HepG2 (cell line): ENCODE measurements around the gene ZMYND8. TPM values are rescaled to one million over a fixed set of nuclear protein-coding genes. Genes with fewer than 3 reads are reported as not detected.

ENCODE experiments used
- GABPA ChIP-seq, 2 experiments: IDR thresholded peaks; 2 replicates each; pipeline ENCODE4 v1.6.1; 2011 to 2016; ENCODE audit warnings: low read depth in 2 of 2, low read length in 1 of 2, missing biosample characterization in 1 of 2, missing genetic modification characterization in 1 of 2
- HCFC1 ChIP-seq: fragments of 150-350 bp; IDR thresholded peaks from 2 replicates; pipeline ENCODE4 v1.6.1; 2014; ENCODE audit warnings: low read depth, low read length
- HNF4A ChIP-seq: sonication (generic); formaldehyde crosslinking; IDR thresholded peaks from 2 replicates; pipeline ENCODE4 v1.4.0; 2020; ENCODE audit warnings: missing genetic modification reagents
- MIXL1 ChIP-seq: IDR thresholded peaks from 2 replicates; pipeline ENCODE4 v1.6.1; 2016
- ONECUT2 ChIP-seq: sonication (generic); formaldehyde crosslinking; IDR thresholded peaks from 2 replicates; pipeline ENCODE4 v1.4.0; 2020; ENCODE audit warnings: missing genetic modification reagents
- POLR2G ChIP-seq: fragments of 200-400 bp; formaldehyde crosslinking; IDR thresholded peaks from 2 replicates; pipeline ENCODE4 v1.6.1; 2018; ENCODE audit warnings: mild to moderate bottlenecking, low read depth, low read length, moderate library complexity
- SAP130 ChIP-seq: IDR thresholded peaks from 2 replicates; pipeline ENCODE4 v1.6.1; 2016; ENCODE audit warnings: low read depth
- STAT6 ChIP-seq: sonication (generic); formaldehyde crosslinking; IDR thresholded peaks from 2 replicates; pipeline ENCODE4 v1.4.0; 2020; ENCODE audit warnings: missing genetic modification reagents, mild to moderate bottlenecking, borderline replicate concordance
- TBX3 ChIP-seq: fragments of 450-650 bp; IDR thresholded peaks from 2 replicates; pipeline ENCODE4 v1.6.1; 2017; ENCODE audit warnings: antibody characterized with exemption, mild to moderate bottlenecking, inconsistent platforms, borderline replicate concordance
- TFDP2 ChIP-seq: sonication (generic); formaldehyde crosslinking; IDR thresholded peaks from 2 replicates; pipeline ENCODE4 v1.4.0; 2020; ENCODE audit warnings: missing genetic modification reagents
- ZNF230 ChIP-seq: sonication (generic); formaldehyde crosslinking; IDR thresholded peaks from 2 replicates; pipeline ENCODE4 v1.4.0; 2020; ENCODE audit warnings: mild to moderate bottlenecking, missing genetic modification reagents
- ZNF281 ChIP-seq: sonication (generic); formaldehyde crosslinking; IDR thresholded peaks from 2 replicates; pipeline ENCODE4 v1.4.0; 2020; ENCODE audit warnings: missing genetic modification reagents, borderline replicate concordance
- ZNF333 ChIP-seq: sonication (generic); formaldehyde crosslinking; IDR thresholded peaks from 2 replicates; pipeline ENCODE4 v1.4.0; 2020; ENCODE audit warnings: mild to moderate bottlenecking, missing genetic modification reagents, borderline replicate concordance
- ZNF687 ChIP-seq: sonication (generic); formaldehyde crosslinking; IDR thresholded peaks from 2 replicates; pipeline ENCODE4 v1.5.1; 2020; ENCODE audit warnings: mild to moderate bottlenecking, missing genetic modification reagents, moderate library complexity
- polyA plus RNA-seq, 8 experiments: library from polyadenylated mRNA; depleted of rRNA in 3 of 8; stranded (reverse) in 7 of 8; unstranded in 1 of 8; fragments of >200 nt; fragmentation: Illumina TruSeq in 4 of 8; extraction: Trizol in 4 of 8; gene quantifications; 2 replicates each; pipeline versions ENCODE4 v1.2.1 to v1.2.3, GENCODE V29; 2011 to 2016; ENCODE audit warnings: low read depth in 4 of 8, missing spikeins in 1 of 8, mixed read lengths in 1 of 8; ENCODE audit not compliant: insufficient read depth in 1 of 8
- total RNA-seq, 5 experiments: library from RNA; depleted of rRNA; stranded (reverse); fragments of >200 nt; fragmentation: Illumina TruSeq; extraction: Trizol; gene quantifications; 2 replicates each; pipeline ENCODE4 v1.2.3, GENCODE V29; 2016; ENCODE audit warnings: low read depth in 1 of 5
- TF ChIP-seq, protein P1 (sequence below): sonication (generic); formaldehyde crosslinking; IDR thresholded peaks from 2 replicates; pipeline ENCODE4 v1.5.0; 2020; ENCODE audit warnings: missing genetic modification reagents

Gene ZMYND8
- total and polyA plus RNA-seq, 2 of the 13 experiments (the other 11 are each of a cell fraction or from before 2014, with no cell fraction given), result 53.9 to 84.7 TPM

DNA sequence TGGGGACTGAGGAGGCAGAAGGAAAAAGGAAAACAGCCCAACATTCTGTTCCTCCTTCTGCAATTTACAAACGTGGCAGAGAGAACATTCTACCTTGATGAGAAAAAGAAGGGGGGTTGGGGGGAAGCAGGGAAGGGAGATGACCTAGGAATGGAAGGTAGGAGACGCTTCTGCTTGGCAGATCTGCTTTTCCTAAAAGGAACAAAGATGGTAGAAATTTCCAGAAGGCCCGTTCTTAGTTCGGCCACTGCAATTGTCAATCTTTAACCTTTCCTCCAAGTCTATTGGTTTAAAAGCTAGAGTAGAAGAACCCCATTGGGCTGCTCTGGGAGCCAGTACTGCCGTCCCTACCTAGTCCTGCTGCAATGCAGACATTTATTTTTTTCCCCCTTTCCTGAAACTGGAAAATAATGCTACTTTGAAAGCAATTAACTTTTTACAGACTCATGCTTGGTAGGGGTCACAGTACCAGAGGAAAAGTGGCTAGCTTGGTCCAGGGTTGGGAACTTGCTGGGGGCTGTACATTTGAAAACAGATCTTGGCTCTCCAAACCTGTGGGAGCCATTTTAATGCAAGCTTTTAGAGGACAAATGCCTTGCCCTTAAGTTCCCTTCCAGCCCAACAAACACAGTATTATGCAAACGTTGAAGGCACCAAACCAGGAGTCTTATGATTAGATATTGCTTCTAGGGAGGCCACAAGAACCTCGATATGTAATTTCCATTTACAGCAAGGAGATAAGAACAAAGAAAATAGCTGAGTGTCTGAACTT, 2.6 kb downstream of the ZMYND8 start (continued):
- no peak for TF ChIP-seq ZNF230
- no peak for TF ChIP-seq ZNF687
- peak; percentile 59; the same call in 1 of the 2 replicates for TF ChIP-seq POLR2G
- no peak for TF ChIP-seq TFDP2 (CRISPR knock-in tag)
- TF ChIP-seq TBX3, result no peak
- TF ChIP-seq ZNF333 (CRISPR knock-in tag), result no peak
- TF ChIP-seq HCFC1, result no peak
- no peak for TF ChIP-seq ZNF281 (CRISPR knock-in tag)
- TF ChIP-seq HNF4A (CRISPR knock-in tag), result no peak
- no peak for TF ChIP-seq GABPA (IDR thresholded peaks at IDR 0.05; ENCODE audit: low read depth, low read length)
- no peak for TF ChIP-seq GABPA (CRISPR knock-in tag; IDR thresholded peaks at IDR 0.05; ENCODE audit: low read depth)
- TF ChIP-seq, protein P1, sequence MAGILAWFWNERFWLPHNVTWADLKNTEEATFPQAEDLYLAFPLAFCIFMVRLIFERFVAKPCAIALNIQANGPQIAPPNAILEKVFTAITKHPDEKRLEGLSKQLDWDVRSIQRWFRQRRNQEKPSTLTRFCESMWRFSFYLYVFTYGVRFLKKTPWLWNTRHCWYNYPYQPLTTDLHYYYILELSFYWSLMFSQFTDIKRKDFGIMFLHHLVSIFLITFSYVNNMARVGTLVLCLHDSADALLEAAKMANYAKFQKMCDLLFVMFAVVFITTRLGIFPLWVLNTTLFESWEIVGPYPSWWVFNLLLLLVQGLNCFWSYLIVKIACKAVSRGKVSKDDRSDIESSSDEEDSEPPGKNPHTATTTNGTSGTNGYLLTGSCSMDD, result no peak
- TF ChIP-seq ONECUT2, result no peak
- no peak; the same call in 1 of the 2 replicates for TF ChIP-seq MIXL1 (CRISPR knock-in tag)
- TF ChIP-seq STAT6 (CRISPR knock-in tag), result no peak
- peak; percentile 46 for TF ChIP-seq SAP130 (CRISPR knock-in tag)
